Activated T-cell treated with anti-CD3 and anti-CD28 coated beads for 48 hours (primary cell): ENCODE results near the gene JAG1.

Experiments
- DNase-seq: peaks from one replicate; pipeline ENCODE4 v3.0.0-alpha.2; 2020; ENCODE audit warnings: low read depth

JAG1 gene

GRCh38 chr20:10667560-10668167 is 6.1 kb downstream of the JAG1 start:
- no peak for DNase-seq

- no peak for DNase-seq
These were observed 6.8 kb downstream of the JAG1 start for GRCh38 chr20:10667077-10667401.

- no peak for DNase-seq
These were observed 7.3 kb downstream of the JAG1 start for GRCh38 chr20:10666221-10667076.

GRCh38 chr20:10665791-10666190 is 8.0 kb downstream of the JAG1 start:
- DNase-seq, result no peak

- DNase-seq, result no peak
These were observed 8.7 kb downstream of the JAG1 start for GRCh38 chr20:10665027-10665561.

- no peak for DNase-seq
These were observed 10.0 kb downstream of the JAG1 start for GRCh38 chr20:10663756-10664155.

- DNase-seq, result no peak
These were observed 10.9 kb downstream of the JAG1 start for GRCh38 chr20:10662661-10663458.

- no peak for DNase-seq
These were observed 11.6 kb downstream of the JAG1 start for GRCh38 chr20:10662151-10662550.

GRCh38 chr20:10661261-10661660 is 12.5 kb downstream of the JAG1 start:
- no peak for DNase-seq

GRCh38 chr20:10660661-10661060 is 13.1 kb downstream of the JAG1 start:
- no peak for DNase-seq

- no peak for DNase-seq
These were observed 13.9 kb downstream of the JAG1 start for GRCh38 chr20:10659651-10660601.

- no peak for DNase-seq
These were observed 14.7 kb downstream of the JAG1 start for GRCh38 chr20:10658876-10659632.

- DNase-seq, result no peak
These were observed 15.6 kb downstream of the JAG1 start for GRCh38 chr20:10658051-10658823.

- no peak for DNase-seq
These were observed 16.3 kb downstream of the JAG1 start for GRCh38 chr20:10657453-10657852.

GRCh38 chr20:10655720-10656669 is 17.8 kb downstream of the JAG1 start:
- DNase-seq, result no peak

GRCh38 chr20:10654630-10655029 is 19.2 kb downstream of the JAG1 start:
- DNase-seq, result no peak

GRCh38 chr20:10654250-10654610 is 19.6 kb downstream of the JAG1 start:
- DNase-seq, result no peak

- DNase-seq, result no peak
These were observed 20.1 kb downstream of the JAG1 start for GRCh38 chr20:10653599-10654249.
